Mammary epithelial cell (primary cell): ENCODE data around the gene CDX1.

Source experiments
- CTCF ChIP-seq, 2 donors: IDR thresholded peaks in 1 of 2; conservative IDR thresholded peaks in 1 of 2; 2 replicates each; pipeline ENCODE4 v1.5.1; 2011 to 2012; ENCODE audit warnings: inconsistent platforms in 2 of 2, low read length in 2 of 2, mild to moderate bottlenecking in 2 of 2, control low read depth in 1 of 2, low read depth in 1 of 2; ENCODE audit not compliant: insufficient read depth in 1 of 2; ENCODE audit errors: extremely low read depth in 1 of 2
- EZH2 ChIP-seq: IDR thresholded peaks from 2 replicates; pipeline ENCODE4 v1.6.1; 2012; ENCODE audit warnings: low read length, inconsistent platforms, borderline replicate concordance

- TF ChIP-seq CTCF (conservative IDR thresholded peaks at IDR 0.05 in 1 of 2, IDR thresholded peaks at IDR 0.05 in 1 of 2; ENCODE audit: extremely low read depth in 1 of 2, insufficient read depth in 1 of 2, low read depth in 1 of 2, low read length in 2 of 2) (no peak), EZH2 (no peak)
Observed at GRCh38 chr5:150142959-150143349, 23.6 kb upstream of the CDX1 start.
